Coronary artery (tissue), 2 donors: Measurements from ENCODE around the gene TRPV4.
A peak's percentile ranks its signal among the peaks of the same experiment; 100 is the strongest.

Experiments used
- DNase-seq: peaks from one replicate; pipeline ENCODE4 v3.0.0-alpha.2; 2017; ENCODE audit warnings: low spot score
- H3K27ac ChIP-seq, 2 donors: fragments of 200-600 bp; sonication (generic); one replicate each; pipeline ENCODE4 v1.5.1; 2016 to 2019
- H3K4me3 ChIP-seq: fragments of 200-600 bp; sonication (generic); 2 replicates; pipeline ENCODE4 v1.5.1; 2016; ENCODE audit warnings: mild to moderate bottlenecking, moderate library complexity
- CTCF ChIP-seq: fragments of 200-600 bp; sonication (generic); IDR thresholded peaks from one replicate; pipeline ENCODE4 v1.5.1; 2019; ENCODE audit warnings: antibody characterized with exemption

TRPV4 gene

GRCh38 chr12:109804820-109805761 lies 28.1 kb downstream of the TRPV4 start:
- no peak overlapping the region for H3K27ac ChIP-seq
- no peak overlapping the region for H3K4me3 ChIP-seq
- DNase-seq: no peak
- TF ChIP-seq CTCF: peak; percentile 96

- Histone ChIP-seq H3K27ac (no peak overlapping the region), H3K4me3 (no peak overlapping the region)
- TF ChIP-seq CTCF: no peak
- DNase-seq: no peak
Measured at GRCh38 chr12:109803678-109804077, 29.5 kb downstream of the TRPV4 start.

GRCh38 chr12:109802828-109803227 lies 30.4 kb downstream of the TRPV4 start:
- no peak overlapping the region for H3K27ac ChIP-seq
- no peak for DNase-seq
- no peak for TF ChIP-seq CTCF
- no peak overlapping the region for H3K4me3 ChIP-seq

GRCh38 chr12:109800536-109800935 lies 32.7 kb downstream of the TRPV4 start:
- no peak overlapping the region for H3K4me3 ChIP-seq
- no peak for TF ChIP-seq CTCF
- no peak for DNase-seq
- H3K27ac ChIP-seq: no peak overlapping the region

GRCh38 chr12:109798691-109799090 lies 34.5 kb downstream of the TRPV4 start:
- Histone ChIP-seq H3K4me3 (no peak overlapping the region), H3K27ac (no peak overlapping the region)
- no peak for TF ChIP-seq CTCF
- DNase-seq: no peak

GRCh38 chr12:109797905-109798669 lies 35.1 kb downstream of the TRPV4 start:
- H3K27ac ChIP-seq: no peak overlapping the region
- TF ChIP-seq CTCF: no peak

More at GRCh38 chr12:109797905-109798669, 35.1 kb downstream of the TRPV4 start:
- no peak for DNase-seq
- no peak overlapping the region for H3K4me3 ChIP-seq
